GM21619 (cell line): ENCODE measurements around the gene FTSJ3.
"Not testable (repeated sequence)": the region's sequence is repeated elsewhere in the genome, so short reads cannot be mapped to it uniquely, and the experiment has no call there.

Experiments
- ATAC-seq: cut with Tn5 transposase; IDR thresholded peaks from one replicate; pipeline ENCODE4 v1.9.1; 2021; ENCODE audit not compliant: unreplicated experiment

The FTSJ3 gene

DNA sequence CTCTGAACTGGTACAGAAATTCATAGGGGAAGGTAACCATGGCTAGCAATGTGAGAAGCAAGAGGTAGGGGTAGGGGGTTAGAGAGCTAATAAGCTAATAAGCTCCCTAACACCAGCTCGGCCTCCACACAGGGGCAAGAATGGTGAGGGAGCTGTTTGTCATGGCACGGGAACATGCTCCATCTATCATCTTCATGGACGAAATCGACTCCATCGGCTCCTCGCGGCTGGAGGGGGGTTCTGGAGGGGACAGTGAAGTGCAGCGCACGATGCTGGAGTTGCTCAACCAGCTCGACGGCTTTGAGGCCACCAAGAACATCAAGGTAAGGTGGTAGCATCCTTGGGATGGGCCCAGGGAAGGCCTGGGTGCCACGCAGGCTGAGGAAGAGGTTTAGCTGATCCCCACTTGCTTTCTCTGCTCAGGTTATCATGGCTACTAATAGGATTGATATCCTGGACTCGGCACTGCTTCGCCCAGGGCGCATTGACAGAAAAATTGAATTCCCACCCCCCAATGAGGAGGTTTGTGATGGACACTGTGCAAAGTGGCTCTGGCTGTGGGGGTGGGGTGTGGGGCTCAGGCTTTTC is 3.5 kb upstream of the FTSJ3 start:
- ATAC-seq, result no peak

DNA sequence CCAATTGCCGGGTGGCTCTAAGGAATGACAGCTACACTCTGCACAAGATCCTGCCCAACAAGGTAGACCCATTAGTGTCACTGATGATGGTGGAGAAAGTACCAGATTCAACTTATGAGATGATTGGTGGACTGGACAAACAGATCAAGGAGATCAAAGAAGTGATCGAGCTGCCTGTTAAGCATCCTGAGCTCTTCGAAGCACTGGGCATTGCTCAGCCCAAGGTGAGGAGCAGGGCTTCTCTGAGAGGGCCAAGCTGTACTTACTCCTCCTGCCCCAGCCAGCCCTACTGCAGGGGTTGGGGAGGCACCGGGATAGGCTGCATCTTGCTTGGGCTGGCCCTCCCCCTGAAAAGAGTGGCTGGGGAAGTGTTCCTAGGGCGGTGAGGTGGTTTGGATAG is 2.8 kb upstream of the FTSJ3 start:
- no peak for ATAC-seq

DNA sequence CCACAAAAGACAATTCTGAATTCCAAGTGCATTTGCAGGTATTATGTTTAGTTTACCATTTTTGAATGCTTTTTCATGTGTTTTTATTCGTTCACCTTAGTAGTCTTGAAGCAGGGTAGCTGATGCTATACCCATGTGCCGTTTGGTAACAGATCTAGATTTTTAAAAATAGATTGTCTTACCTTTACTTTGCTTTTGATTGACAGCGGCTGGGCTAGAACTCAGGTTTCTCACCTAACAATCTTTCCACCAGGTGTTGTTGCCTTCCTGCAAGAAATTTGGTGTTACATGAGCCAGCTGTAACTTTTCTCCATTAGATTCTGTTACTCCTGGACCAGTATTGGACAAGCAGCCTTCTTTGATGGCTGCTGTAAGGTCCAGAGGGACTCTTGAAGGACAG is 1.5 kb upstream of the FTSJ3 start:
- ATAC-seq, result no peak

DNA sequence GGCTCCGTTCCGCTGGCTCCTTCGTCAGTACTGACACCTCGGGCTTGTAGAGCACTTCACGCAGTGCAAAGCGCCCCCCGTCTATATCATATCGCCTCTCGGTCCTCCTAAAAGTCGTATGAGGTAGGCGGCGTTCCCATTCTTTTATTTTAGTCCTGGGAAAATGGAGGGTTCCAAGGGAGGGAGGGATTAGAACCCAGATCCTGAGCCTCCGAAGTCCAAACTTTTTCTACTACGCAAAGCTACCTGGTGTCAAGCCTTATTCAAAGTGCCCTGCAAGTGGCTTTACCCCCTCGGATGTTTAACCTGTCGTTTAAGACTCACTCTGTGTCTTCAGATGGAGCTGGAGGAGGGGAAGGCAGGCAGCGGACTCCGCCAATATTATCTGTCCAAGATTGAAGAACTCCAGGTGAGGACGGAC is 348 bp upstream of the FTSJ3 start:
- no peak for ATAC-seq

DNA sequence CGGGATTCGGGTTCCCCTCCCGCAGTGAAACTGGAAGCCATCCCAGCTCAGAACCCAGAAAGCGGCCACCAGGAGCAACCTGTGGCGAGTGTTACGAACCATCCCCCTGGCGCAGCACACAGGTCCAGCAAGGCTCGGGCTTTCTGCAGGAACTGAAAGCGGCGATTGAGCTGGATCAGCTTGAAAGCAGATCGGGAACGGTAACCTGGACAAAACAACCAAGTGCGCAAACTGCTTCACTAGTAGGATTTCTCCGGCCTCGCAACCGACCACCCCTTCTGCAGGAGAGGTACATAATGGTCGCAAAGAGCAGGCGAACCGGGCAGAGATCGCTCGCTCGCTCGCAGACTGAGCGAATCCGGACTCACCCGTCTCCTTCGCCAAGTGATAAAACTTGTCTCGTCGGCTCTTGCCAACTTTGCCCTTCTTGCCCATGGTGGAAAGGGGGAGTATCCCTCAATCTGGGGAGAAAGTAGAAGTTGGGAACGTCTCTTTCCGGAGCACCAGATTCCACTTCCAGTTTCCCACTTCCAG is 928 bp downstream of the FTSJ3 start:
- no peak for ATAC-seq

DNA sequence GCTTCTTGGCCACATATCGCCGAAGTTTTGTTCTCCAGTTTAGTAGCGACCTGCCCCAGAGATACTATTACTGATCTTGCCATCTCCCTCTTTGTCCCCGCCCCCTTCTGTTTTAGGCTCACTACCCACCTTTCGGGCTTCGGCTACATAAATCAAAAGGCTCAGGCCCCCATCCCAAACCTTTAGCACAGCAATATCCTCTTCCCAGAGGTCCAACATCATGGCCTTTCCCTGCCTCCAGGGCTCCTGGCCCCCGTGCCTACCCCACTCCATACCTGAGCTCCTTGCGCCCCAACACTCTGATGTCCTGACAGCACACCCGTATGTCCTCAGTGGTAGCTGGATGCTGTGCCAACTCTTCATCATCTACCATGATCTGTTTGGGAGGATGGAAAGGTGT is 3.1 kb downstream of the FTSJ3 start:
- ATAC-seq, result no peak

DNA sequence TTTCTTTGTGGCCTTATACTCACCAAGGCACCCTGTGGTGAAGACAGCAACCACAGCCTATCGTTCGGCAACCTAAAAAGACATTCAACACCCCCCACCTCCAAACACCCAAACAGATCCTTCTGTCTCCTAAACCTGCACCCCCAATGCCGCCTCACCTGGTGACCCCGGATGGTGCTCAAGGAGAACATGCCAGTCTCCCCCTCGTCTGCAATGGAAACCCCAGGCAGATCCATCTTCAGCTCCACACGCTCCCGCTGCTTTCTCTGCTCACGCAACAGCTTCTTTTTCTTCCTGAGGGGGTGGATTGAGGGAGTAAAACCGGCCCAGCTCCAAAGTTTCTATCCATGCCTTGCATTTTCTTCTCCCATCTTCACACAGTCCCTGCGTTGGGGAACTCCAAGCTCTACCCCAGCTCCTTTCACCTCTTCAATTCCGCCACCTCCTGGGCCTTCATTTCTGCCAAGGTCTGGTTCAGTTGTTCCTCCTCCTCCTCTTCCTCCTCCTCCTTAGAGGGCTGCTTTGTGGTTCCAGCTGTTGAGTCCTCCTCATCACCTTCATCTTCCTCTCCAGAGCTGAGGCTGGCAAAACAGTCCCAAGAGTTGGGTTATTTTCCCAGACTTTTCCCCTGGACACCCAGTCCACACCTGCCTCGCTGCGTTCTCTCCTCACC is 3.7 kb downstream of the FTSJ3 start:
- no peak for ATAC-seq

DNA sequence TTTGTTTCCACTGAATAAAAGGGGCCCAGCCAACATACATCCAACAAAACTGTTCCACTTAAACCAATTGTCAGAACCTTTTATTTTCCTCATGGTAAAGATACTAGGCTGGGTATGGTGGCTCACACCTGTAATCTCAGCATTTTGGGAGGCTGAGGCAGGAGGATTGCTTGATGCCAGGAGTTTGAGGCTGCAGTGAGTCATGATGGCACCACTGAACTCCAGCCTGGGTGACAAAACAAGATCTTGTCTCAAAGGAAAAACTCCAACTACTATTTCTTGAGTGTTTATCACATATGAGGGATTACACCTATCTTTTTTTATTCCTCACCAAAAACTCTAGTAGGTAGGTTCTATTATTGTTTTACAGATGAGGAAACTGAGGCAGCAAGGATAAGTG is 4.9 kb downstream of the FTSJ3 start:
- no peak for ATAC-seq

DNA sequence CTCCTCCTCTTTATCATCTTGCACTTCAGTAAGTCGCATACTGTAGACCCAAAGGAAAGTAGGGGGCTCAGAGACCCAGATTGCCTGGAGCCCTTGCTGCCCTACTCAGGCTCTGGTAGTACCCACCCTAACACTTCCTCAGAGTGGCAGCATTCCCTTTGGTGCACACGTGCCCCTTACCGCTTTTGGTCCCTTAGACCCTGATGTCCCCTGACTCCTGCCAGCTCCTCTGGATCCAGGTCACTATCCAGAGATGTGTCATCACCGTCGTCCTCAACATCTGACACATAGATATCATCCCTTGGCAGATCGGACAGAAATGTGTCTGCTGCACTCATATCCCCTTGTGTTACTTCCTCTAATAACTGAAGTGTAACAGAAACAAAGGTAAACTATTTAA is 5.7 kb downstream of the FTSJ3 start:
- no peak for ATAC-seq

DNA sequence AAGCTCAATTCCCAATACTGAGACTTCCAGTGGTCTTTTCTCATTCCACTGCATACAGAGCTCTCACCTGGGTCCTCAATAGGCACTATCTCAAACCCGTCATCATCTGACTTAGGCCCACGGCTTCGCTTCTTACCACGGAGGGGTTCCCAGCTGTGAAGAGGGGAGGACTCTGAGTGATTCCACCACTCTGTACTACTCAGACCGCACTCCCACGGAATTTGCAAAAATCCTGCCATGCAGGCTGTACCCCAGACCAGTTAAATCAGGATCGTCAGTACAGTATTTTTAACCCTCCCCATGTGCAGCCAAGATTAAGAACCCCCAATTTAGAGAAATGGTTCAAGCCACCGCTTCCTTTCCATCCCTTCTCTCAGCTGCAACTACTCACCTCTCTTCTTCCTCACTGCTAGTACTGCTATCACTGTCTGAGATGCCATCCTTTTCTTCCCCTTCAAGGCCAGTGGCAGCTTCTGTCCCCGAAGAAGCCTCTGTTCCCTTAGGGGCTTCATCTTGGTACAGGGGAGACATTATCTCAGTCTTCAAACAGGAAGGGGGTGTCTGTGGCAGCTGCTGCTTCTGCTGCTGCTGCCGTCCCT is 6.4 kb downstream of the FTSJ3 start:
- no peak for ATAC-seq

DNA sequence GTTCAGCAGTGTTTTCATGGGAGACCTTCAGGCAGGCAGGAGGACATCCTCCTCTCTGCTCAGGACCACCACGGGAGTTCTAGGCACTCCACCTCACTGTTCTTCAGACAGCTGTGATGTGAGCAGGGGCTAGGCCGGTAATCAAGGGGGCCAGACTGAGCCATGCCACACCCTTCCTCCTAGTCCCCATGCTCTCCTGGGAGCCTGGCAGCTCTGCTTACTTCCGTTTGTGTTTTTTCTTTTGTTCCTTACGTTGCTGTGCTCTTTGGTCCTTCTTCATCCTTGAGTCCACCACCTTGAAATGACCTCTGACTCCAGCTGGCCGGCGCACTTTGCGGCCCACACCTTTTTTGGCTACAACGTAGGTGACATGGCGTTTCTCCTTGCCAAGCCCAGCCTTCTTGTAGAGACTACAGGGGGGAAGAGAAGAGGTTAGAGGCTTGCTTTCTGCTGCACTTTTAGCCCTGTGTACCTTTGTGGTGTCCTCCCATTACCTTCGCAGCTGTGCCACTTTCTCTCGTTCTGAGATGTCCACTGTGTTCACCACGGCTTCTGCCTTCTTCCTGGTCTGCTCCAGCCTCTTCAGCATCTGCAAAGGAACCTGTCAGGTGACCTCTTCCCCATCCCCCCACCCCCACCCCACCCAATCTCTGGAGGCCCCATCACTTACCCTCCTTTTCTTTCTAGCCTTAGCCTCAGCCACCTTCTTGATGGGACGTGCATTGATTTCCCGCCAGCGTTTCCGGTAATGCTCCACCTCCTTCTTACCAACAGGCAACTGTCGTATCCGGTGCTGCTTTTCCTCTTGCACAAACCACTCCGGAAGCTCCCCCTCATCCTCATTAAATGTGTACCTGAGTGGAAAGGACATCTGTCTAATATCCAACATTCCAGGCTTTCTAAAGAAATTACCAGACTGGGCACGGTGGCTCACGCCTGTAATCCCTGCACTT is 7.6 kb downstream of the FTSJ3 start:
- no peak for ATAC-seq

DNA sequence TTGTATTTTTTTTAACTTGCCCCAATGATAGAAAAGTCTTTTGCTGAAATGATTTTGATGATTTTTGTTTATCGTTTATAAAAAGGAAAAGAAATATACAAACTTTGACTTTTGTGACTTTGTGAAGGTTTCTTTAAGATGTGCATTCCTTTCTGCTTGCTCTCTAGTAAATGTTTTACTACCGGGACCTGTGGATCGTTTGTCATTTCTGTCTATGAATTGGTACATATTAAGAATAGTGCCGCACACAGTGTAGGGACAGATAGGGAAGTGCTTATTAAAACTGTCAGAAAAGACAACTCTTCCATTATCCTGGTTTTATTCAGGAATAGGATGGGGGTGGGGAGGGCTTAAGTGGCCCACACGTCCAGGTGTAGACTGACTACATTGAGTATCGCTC is 8.3 kb downstream of the FTSJ3 start:
- no peak for ATAC-seq

DNA sequence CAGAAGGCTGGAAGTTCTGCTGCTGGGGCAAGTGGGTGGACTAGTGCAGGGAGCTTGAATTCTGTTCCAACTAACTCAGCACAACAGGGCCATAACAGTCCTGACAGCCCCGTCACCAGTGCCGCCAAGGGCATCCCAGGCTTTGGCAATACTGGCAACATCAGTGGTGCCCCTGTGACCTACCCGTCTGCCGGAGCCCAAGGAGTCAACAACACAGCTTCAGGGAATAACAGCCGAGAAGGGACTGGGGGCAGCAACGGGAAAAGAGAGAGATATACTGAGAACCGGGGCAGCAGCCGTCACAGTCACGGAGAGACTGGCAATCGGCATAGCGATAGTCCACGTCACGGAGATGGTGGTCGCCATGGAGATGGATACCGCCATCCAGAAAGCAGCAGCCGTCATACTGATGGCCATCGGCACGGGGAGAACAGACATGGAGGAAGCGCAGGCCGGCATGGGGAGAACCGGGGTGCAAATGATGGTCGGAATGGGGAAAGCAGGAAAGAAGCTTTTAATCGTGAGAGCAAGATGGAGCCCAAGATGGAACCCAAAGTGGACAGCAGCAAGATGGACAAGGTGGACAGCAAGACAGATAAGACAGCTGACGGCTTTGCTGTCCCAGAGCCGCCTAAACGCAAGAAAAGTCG is 9.6 kb downstream of the FTSJ3 start:
- ATAC-seq, result no peak

DNA sequence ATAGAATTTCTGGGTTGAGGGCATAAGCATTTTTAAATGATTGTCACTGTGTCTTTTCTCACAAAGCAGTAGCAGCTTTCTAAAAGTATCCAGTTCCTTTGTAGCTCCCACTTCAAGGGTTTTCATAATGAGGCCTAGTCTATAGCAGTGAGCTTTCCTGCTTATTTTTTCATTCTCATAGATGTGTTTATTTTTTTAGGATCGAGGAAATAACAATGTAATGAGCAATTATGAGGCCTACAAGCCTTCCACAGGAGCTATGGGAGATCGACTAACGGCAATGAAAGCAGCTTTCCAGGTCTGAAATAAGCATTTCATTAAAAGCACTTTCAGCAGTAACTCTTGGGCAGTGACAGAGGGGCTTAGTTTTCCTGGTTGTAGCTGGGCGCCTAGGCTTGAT is 10.8 kb downstream of the FTSJ3 start:
- no peak for ATAC-seq

DNA sequence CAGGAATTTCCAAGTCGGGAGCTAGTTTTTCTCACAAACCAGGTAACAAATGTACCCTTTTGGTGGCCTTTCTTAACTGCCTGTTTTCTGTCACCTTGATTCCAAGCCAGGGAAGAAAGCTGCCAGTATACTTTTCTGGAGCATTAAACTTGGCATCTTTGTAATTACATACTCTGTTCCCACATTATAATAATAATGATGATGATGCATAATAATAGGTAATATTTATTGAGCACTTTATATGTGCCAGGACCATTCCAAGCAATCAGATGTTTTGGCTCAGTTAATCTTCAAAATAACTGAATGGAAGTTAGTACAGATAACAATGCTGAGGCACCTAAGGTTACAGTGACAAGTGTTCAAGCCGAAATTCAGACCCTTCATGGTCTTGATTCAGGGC is 11.3 kb downstream of the FTSJ3 start:
- ATAC-seq, result no peak

DNA sequence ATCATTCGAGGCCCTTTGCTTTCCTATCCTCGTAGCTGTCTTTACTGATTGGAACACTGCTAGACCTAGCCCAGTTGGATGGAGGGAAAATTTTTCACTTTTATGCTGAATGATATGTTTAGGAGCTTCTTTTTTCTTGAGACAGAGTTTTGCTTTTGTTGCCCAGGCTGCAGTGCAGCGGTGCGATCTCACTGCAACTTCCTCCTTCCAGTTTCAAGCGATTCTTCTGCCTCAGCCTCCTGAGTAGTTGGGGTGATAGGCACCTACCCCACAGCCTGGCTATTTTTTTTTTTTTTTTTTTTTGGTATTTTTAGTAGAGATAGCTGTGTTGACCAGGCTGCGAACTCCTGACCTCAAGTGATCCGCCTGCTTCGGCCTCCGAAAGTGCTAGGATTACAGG is 17.5 kb downstream of the FTSJ3 start:
- ATAC-seq, result no peak

DNA sequence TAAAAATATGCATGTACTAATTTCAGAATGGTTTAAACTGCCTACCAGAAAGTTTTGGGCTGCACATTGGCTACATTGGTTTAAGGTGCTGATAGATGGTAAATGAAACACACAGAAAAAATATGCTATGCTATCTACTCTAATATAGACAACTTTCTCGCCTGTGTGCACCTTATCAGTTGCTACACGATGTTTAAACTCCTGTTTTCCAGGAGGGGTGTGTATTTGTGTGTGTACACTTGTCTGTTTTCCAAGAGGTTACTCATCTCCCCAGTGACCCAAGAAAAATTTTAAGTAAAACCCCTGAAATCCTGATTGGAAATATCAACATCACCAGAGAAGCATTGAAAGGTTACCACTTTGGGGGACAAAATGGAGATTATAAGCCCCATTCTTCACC is 21.9 kb downstream of the FTSJ3 start:
- no peak for ATAC-seq

DNA sequence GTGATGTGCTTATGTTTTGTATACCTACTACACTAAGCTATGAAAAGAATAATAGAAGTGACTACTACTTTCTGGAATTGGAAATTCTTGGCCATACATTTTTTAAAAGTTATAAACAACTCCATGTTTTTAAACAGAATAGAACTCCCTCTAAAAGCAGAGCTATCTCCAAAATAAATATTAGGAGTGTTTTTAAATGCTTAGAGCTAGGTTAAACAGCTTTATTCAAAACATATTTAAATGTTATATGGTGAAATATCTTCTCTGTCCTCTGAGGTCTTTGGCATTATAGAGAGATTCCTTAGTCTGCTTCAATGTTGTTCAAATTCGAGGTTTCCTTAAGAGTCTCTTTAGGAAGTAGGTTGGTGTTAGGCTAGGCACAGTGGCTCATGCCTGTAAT is 23.1 kb downstream of the FTSJ3 start:
- ATAC-seq, result no peak

DNA sequence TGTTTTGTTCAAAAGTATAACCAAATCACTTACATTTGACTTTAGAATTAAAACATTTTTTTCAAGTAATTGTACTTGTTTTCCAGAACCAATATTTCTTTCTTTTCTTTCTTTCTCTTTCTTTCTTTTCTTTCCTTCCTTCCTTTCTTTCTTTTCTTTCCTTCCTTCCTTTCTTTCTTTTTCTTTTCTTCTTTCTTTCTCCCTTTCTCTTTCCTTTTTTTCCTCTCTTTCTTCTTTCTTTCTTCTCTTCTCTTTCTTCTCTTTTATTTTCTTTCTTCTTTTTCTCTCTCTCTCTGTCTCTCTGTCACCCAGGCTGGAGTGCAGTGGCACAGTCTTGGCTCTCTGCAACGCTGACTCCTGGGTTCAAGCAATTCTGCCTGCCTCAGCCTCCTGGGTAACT is 26.7 kb downstream of the FTSJ3 start:
- ATAC-seq, result no peak

DNA sequence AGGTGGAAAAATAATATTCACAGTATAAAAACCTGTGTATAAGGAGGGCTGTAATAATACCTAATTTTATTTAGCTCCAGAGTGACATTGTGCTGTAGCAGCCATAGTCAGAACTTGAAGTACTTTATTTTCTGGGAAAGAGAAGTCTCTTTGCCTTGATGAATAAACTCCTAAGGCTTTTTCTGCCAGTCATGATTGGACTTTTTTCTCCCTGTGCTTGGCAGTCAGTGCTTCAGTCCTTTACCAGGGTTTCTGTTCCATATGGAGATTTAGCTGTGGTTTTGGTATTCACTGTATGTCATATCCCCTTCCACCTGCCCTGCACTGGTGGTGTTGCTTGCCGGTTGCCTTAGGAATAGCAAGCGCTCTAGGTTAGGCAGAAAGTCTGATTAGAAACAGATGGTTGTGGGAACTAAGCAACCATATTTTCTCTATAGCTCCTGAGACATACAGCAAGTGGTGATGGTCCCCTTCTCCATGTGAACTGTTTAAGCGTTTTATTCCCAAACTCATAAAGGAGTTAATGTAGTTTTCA is 28.8 kb downstream of the FTSJ3 start:
- no peak for ATAC-seq

DNA sequence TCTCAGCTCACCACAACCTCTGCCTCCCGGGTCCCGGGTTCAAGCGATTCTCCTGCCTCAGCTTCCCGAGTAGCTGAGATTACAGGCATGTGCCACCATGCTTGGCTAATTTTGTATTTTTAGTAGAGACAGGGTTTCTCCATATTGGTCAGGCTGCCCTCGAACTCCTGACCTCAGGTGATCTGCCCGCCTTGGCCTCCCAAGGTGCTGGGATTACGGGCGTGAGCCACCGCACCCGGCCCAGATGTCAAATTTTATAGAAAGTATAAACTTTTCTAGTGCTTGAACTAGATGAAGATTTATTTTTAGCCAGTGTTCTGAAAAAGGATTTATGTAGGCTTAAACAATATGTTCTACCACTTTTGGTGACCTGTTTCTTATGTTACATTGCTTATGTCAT is 31.1 kb downstream of the FTSJ3 start:
- not testable (repeated sequence) for ATAC-seq
